H9 (cell line): ENCODE results near the gene COP1. TPM values are rescaled to one million over a fixed set of nuclear protein-coding genes. Genes with fewer than 3 reads are reported as not detected.

Source experiments
- DNase-seq: peaks from one replicate; pipeline ENCODE4 v3.0.0-alpha.2; 2017
- H2AFZ ChIP-seq: one replicate; pipeline ENCODE4 v1.6.1; 2013; ENCODE audit warnings: mild to moderate bottlenecking, low read length, control low read depth, moderate library complexity
- H2AK5ac ChIP-seq: 2 replicates; pipeline ENCODE4 v1.6.1; 2013; ENCODE audit warnings: low read length, control low read depth, mixed read lengths; ENCODE audit not compliant: insufficient read length
- H2BK120ac ChIP-seq: one replicate; pipeline ENCODE4 v1.6.1; 2013; ENCODE audit warnings: low read depth, mild to moderate bottlenecking, low read length, control low read depth, inconsistent platforms; ENCODE audit not compliant: poor library complexity, severe bottlenecking
- H2BK12ac ChIP-seq: 2 replicates; pipeline ENCODE4 v1.6.1; 2013; ENCODE audit warnings: low read length, control low read depth, mixed read lengths, low read depth; ENCODE audit not compliant: insufficient read length
- H2BK15ac ChIP-seq: 2 replicates; pipeline ENCODE4 v1.6.1; 2013; ENCODE audit warnings: low read depth, low read length, control low read depth
- H2BK20ac ChIP-seq: one replicate; pipeline ENCODE4 v1.6.1; 2013; ENCODE audit warnings: low read depth, mild to moderate bottlenecking, low read length, control low read depth, inconsistent platforms; ENCODE audit not compliant: poor library complexity, severe bottlenecking
- H2BK5ac ChIP-seq: 2 replicates; pipeline ENCODE4 v1.6.1; 2013; ENCODE audit warnings: low read length, control low read depth, mixed read lengths; ENCODE audit not compliant: insufficient read length
- H3K14ac ChIP-seq: 2 replicates; pipeline ENCODE4 v1.6.1; 2013; ENCODE audit warnings: low read length, control low read depth; ENCODE audit not compliant: insufficient read depth
- H3K18ac ChIP-seq: 2 replicates; pipeline ENCODE4 v1.6.1; 2013; ENCODE audit warnings: low read depth, mild to moderate bottlenecking, mixed read lengths, low read length, control low read depth; ENCODE audit not compliant: insufficient read length
- H3K23ac ChIP-seq: 2 replicates; pipeline ENCODE4 v1.6.1; 2013; ENCODE audit warnings: low read length, control low read depth, mixed read lengths, low read depth; ENCODE audit not compliant: insufficient read length
- H3K23me2 ChIP-seq: 2 replicates; pipeline ENCODE4 v1.6.1; 2013; ENCODE audit warnings: low read depth, mild to moderate bottlenecking, mixed read lengths, low read length, control low read depth; ENCODE audit not compliant: insufficient read length, poor library complexity, severe bottlenecking
- H3K27ac ChIP-seq: 2 replicates; pipeline ENCODE4 v1.5.1; 2013; ENCODE audit warnings: low read length, control low read depth, mixed read lengths, low read depth; ENCODE audit not compliant: insufficient read length
- H3K27me3 ChIP-seq: 2 replicates; pipeline ENCODE4 v1.6.1; 2013; ENCODE audit warnings: low read length, control low read depth, inconsistent platforms; ENCODE audit not compliant: insufficient read depth
- H3K4ac ChIP-seq: 2 replicates; pipeline ENCODE4 v1.6.1; 2013; ENCODE audit warnings: low read depth, mild to moderate bottlenecking, control low read depth, inconsistent platforms, low read length, moderate library complexity
- H3K4me1 ChIP-seq: 2 replicates; pipeline ENCODE4 v1.6.1; 2013; ENCODE audit warnings: low read length, control low read depth, inconsistent platforms; ENCODE audit not compliant: insufficient read depth
- H3K4me2 ChIP-seq: 2 replicates; pipeline ENCODE4 v1.6.1; 2013; ENCODE audit warnings: low read length, control low read depth, mixed read lengths; ENCODE audit not compliant: insufficient read length, insufficient read depth
- H3K56ac ChIP-seq: 2 replicates; pipeline ENCODE4 v1.6.1; 2013; ENCODE audit warnings: low read depth, mild to moderate bottlenecking, mixed read lengths, low read length, control low read depth; ENCODE audit not compliant: insufficient read length
- H3K79me1 ChIP-seq: 2 replicates; pipeline ENCODE4 v1.6.1; 2013; ENCODE audit warnings: low read depth, mild to moderate bottlenecking, moderate library complexity, low read length, control low read depth, inconsistent platforms; ENCODE audit not compliant: insufficient read depth, poor library complexity, severe bottlenecking
- H3K79me2 ChIP-seq: 2 replicates; pipeline ENCODE4 v1.6.1; 2013; ENCODE audit warnings: low read length, control low read depth, inconsistent platforms; ENCODE audit not compliant: insufficient read depth
- H3K9ac ChIP-seq: 2 replicates; pipeline ENCODE4 v1.6.1; 2013; ENCODE audit warnings: low read length, control low read depth, mixed read lengths; ENCODE audit not compliant: insufficient read length; ENCODE audit errors: extremely low read depth
- H3K9me3 ChIP-seq: one replicate; pipeline ENCODE4 v1.6.1; 2013; ENCODE audit warnings: low read depth, low read length, inconsistent platforms; ENCODE audit not compliant: control insufficient read depth
- H3T11ph ChIP-seq: one replicate; pipeline ENCODE4 v1.6.1; 2013; ENCODE audit warnings: mild to moderate bottlenecking, low read length, control low read depth, inconsistent platforms
- H4K20me1 ChIP-seq: one replicate; pipeline ENCODE4 v1.6.1; 2013; ENCODE audit not compliant: control insufficient read depth, insufficient read length, insufficient read depth
- H4K5ac ChIP-seq: 2 replicates; pipeline ENCODE4 v1.6.1; 2013; ENCODE audit warnings: low read depth, mild to moderate bottlenecking, mixed read lengths, low read length, control low read depth; ENCODE audit not compliant: insufficient read length
- H4K8ac ChIP-seq: replicated peaks from 2 replicates; pipeline ENCODE4 v1.6.1; 2013; ENCODE audit warnings: low read length, control low read depth, mixed read lengths, low read depth; ENCODE audit not compliant: insufficient read length
- H4K91ac ChIP-seq: 2 replicates; pipeline ENCODE4 v1.6.1; 2013; ENCODE audit warnings: low read depth, mild to moderate bottlenecking, moderate library complexity, mixed read lengths, low read length, control low read depth; ENCODE audit not compliant: insufficient read length
- H3K27ac Mint-ChIP-seq, 3 experiments: 2 replicates in 2 of 3; 3 replicates in 1 of 3; pipeline ENCODE4 v1.8.0; 2020 to 2021; ENCODE audit warnings: mixed read lengths in 3 of 3, mild to moderate bottlenecking in 1 of 3, moderate library complexity in 1 of 3
- H3K27me3 Mint-ChIP-seq: 2 replicates; pipeline ENCODE4 v1.8.0; 2021; ENCODE audit warnings: low read depth, mild to moderate bottlenecking, moderate library complexity, mixed read lengths
- H3K36me3 Mint-ChIP-seq, 3 experiments: 2 replicates in 2 of 3; 3 replicates in 1 of 3; pipeline ENCODE4 v1.8.0; 2020 to 2021; ENCODE audit warnings: low read depth in 3 of 3, mixed read lengths in 3 of 3; ENCODE audit not compliant: insufficient read depth in 1 of 3
- H3K4me1 Mint-ChIP-seq, 2 experiments: 2 replicates each; pipeline ENCODE4 v1.8.0; 2020; ENCODE audit warnings: mixed read lengths in 2 of 2
- H3K4me3 Mint-ChIP-seq, 2 experiments: 2 replicates in 1 of 2; 3 replicates in 1 of 2; pipeline ENCODE4 v1.8.0; 2020 to 2021; ENCODE audit warnings: mild to moderate bottlenecking in 2 of 2, mixed read lengths in 2 of 2, moderate library complexity in 1 of 2
- H3K9me3 Mint-ChIP-seq, 2 experiments: 2 replicates in 1 of 2; 3 replicates in 1 of 2; pipeline ENCODE4 v1.8.0; 2020; ENCODE audit warnings: mild to moderate bottlenecking in 2 of 2, mixed read lengths in 2 of 2, moderate library complexity in 1 of 2
- WGBS: extraction: QIAGEN DNeasy Blood & Tissue Kit; methylation state at CpG from one replicate; pipeline ENCODE4 v1.1.7; 2013; ENCODE audit warnings: missing lambda C conversion rate, low lambda C conversion rate, mixed read lengths; ENCODE audit not compliant: insufficient read length; ENCODE audit errors: extremely low coverage; 5-methylcytosine and 5-hydroxymethylcytosine counted together
- total RNA-seq: library from RNA; stranded (reverse); gene quantifications from 2 replicates; pipeline ENCODE4 v1.2.1, GENCODE V29; 2021
- TF ChIP-seq, protein P1 (sequence below): fragments of 200-600 bp; sonication (generic); conservative IDR thresholded peaks from 3 replicates; pipeline ENCODE4 v1.8.0; 2021; ENCODE audit warnings: antibody characterized with exemption, mild to moderate bottlenecking

The COP1 gene
- total RNA-seq, 1 experiment from 2014 or later: 41.3 TPM

DNA sequence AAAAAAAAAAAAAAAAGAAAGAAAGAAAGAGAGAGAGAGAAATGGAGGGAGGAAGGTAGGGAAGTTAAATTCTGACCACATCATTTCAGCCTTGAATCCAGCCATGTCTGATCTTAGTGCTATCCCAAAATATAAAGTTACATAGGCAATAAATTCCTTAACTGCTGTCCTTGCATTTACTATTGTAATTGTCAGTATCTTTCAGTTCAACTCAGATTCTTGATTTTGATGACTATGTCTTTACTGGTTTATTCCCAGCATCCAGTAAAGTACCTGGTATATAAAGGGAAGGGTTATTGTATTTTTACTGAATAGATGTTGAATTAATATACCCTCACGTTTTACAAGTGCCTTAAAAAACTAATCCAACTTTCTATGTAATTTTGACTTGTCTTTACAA is 8.9 kb upstream of the COP1 start:
- Histone ChIP-seq H2AFZ (no peak overlapping the region), H2BK15ac (no peak overlapping the region), H3K27me3 (no peaks in the 10 kb centered on the region), H2BK120ac (no peak overlapping the region), H4K8ac (no peak overlapping the region), H3K4ac (no peak overlapping the region), H3T11ph (no peak overlapping the region), H2BK12ac (no peak overlapping the region), H4K5ac (no peak overlapping the region), H3K4me2 (no peak overlapping the region), H3K27ac (no peak overlapping the region), H3K9me3 (no peaks in the 10 kb centered on the region), H2AK5ac (no peak overlapping the region), H2BK5ac (no peak overlapping the region), H3K9ac (no peak overlapping the region), H3K79me1 (no peaks in the 10 kb centered on the region), H3K4me1 (no peaks in the 10 kb centered on the region), H3K56ac (no peak overlapping the region), H3K23me2 (no peaks in the 10 kb centered on the region), H2BK20ac (no peak overlapping the region), H3K18ac (no peak overlapping the region), H4K91ac (no peak overlapping the region), H3K14ac (no peak overlapping the region), H4K20me1 (no peaks in the 10 kb centered on the region), H3K23ac (no peak overlapping the region), H3K79me2 (no peaks in the 10 kb centered on the region)
- no peak for DNase-seq
- TF ChIP-seq, protein P1, sequence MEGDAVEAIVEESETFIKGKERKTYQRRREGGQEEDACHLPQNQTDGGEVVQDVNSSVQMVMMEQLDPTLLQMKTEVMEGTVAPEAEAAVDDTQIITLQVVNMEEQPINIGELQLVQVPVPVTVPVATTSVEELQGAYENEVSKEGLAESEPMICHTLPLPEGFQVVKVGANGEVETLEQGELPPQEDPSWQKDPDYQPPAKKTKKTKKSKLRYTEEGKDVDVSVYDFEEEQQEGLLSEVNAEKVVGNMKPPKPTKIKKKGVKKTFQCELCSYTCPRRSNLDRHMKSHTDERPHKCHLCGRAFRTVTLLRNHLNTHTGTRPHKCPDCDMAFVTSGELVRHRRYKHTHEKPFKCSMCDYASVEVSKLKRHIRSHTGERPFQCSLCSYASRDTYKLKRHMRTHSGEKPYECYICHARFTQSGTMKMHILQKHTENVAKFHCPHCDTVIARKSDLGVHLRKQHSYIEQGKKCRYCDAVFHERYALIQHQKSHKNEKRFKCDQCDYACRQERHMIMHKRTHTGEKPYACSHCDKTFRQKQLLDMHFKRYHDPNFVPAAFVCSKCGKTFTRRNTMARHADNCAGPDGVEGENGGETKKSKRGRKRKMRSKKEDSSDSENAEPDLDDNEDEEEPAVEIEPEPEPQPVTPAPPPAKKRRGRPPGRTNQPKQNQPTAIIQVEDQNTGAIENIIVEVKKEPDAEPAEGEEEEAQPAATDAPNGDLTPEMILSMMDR: no peak
- no CpG with 5 or more reads among the region's 1 CpG for WGBS
- H3K27me3 Mint-ChIP-seq: no peaks in the 10 kb centered on the region; the same call in 1 of the 2 replicates
- no peaks in the 10 kb centered on the region for H3K9me3 Mint-ChIP-seq
- H3K4me1 Mint-ChIP-seq: no peaks in the 10 kb centered on the region
- H3K27ac Mint-ChIP-seq: no peak overlapping the region
- H3K4me3 Mint-ChIP-seq: no peak overlapping the region
- H3K36me3 Mint-ChIP-seq: no peaks in the 10 kb centered on the region; a peak in 1 of 7 replicates
